Stimulated activated CD4-positive, alpha-beta T cell treated with anti-CD3 and anti-CD28 coated beads, Interleukin-2, amount 100 ng/mL, for 48 hours (primary cell): Measurements from ENCODE around the gene GMPR2.

Source experiments
- DNase-seq, 2 donors: peaks; one replicate each; pipeline ENCODE4 v3.0.0-alpha.2; 2020

Gene GMPR2

DNA sequence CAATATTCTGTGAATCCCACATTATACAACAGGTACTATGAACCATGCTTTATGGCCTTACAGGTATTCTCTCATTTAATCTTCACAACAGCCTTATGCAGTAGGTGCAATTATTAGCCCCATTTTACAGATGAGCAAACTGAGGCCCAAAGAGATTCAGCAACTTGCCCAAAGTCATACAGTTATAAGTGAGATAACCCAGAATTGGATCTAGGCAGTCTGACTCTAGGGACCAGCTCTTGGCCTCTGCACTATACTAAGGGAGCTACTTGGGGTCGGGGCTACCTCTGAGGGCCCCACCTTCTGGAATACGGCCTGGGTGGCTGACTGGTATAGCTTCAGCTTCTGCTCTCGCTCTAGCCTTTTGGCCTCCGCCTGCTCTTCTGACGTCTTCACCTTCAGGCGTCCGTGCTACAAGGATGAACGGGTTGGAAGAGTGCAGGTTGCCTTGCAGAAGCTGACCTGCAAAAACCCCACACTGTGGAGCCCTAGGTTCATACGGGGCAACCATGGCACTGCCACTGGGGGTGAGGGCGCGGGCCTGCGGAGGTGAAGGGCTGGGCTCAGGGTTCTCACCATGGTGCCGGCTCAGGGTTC lies 37.9 kb downstream of the GMPR2 start:
- no peak for DNase-seq

DNA sequence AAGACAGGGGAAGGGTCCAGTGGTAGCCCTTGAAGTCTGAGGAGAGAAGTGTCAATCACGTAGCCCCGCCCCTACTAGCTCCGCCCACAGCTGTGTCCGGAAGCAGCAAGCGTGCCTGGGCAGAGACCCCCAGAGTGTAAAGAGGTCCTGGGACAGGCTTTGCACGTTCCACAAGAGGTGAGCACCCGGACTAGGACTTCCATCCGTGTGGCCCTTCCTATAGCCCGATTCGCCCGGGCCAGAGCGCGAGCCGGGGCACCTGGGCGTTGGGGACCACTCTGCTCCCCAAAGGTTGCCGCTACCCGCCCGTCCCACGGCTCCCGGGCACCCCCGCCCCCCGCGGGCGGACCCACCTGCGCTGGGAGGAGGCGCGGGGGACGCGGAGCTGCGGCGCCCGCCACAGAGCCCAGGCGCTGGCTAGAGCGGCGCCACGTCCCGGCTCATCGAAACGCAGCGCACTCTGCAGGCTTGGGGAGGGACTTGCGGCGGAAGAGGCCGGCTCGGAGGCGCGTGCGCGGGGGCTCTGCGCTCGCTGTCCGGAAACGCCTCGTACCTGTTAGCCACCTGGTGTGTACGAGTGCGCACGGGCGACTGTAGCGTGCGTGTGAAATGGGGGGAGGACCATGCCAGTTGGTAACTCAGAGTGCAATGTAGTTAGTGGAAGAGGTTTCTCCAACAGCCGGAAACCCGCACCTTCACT lies 38.6 kb downstream of the GMPR2 start, which contains the start of gene RABGGTA:
TSS of gene RABGGTA (minus strand) at position 464 of the 700 bp plus-strand sequence. CDS start 482 bp downstream, outside the sequence.
- DNase-seq: peak; percentile 77 to 81

- DNase-seq: no peak
These were observed 39.1 kb downstream of the GMPR2 start for GRCh38 chr14:24271834-24272263.

- DNase-seq: no peak
These were observed 39.7 kb downstream of the GMPR2 start for GRCh38 chr14:24272467-24272866.

DNA sequence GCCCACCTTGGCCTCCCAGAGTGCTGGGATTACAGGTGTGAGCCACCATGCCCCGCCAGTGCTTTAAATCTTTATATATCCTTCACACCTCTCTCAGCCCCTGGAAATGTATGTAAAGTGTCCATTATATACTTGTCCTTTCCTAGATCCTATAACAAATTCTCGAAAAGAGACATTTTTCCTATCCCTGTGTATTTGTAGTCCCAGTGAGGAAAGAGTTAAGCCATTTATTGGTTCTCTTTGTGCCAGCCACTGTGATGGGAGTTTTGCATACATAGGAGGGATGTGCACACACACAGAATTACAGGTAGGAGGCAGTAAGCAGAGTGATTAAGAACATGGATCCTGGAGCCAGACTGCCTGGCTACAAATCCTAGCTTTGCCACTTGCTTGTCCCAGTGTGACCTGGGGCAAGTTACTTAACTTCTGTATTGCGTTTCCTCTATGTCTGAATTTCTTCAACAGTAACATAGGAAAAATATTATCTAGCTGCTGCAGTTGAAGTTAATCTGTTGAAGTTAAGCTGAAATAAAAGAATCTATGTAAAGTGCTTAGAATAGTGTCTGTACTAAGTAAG lies 40.8 kb downstream of the GMPR2 start:
- no peak for DNase-seq

DNA sequence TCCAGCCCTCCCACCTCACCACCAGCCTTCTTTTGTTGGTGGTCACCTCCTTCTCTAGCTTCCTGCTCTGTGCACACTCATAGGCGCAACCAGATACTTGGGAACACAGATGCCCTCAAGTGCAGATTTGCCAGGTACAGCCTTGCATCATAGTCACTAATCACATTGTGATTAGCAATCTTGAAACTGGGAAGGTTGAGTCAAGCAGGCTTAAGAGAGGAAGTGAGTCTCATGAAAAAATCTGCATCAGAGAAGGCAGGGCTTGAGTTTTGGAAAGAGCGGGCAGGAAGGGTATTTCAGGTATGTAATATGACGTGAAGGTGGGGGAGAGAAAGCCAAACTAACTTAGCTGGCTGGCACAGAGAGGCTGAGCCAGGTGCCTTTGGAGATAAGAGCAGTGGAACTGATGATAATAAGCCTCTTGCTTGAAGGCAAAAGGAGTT lies 41.4 kb downstream of the GMPR2 start:
- peak; percentile 37 to 49 for DNase-seq

- no peak for DNase-seq
These were observed 44.3 kb downstream of the GMPR2 start for GRCh38 chr14:24277071-24277470.

DNA sequence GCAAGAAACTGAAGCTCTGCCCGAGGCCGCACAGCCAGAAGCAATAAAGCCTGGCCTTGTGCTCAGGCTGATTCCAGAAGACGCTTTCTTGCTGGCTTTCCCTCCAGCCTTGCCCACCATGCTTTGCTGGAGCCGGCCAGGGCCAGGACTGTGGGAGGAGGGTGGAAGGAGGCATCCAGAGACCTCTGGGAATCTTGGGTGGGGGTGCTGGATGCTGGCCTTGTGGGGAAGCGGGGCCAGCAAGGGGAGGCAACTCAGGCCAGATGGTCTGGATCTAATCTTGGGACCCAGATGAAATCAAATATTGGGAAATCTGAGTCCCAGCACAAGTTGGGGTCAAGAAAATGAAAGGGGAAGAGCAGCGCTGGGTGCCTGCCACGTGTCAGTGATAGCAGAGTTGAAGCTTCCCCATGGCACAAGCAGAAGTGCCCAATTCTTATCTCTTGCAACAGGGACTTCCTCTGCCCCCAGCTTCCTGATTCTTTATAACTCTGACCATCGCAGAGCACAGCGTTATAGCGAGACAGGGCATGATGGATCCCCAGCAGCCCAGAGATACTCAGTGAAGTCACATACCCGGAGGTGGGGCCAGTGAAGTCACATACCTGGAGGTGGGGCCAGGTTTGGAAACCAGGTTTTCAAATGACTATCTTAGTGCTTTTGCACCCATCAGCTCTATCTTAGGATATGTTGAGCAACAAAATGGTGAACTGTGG lies 45.0 kb downstream of the GMPR2 start:
- DNase-seq: no peak

GRCh38 chr14:24278424-24278823 lies 45.7 kb downstream of the GMPR2 start:
- no peak for DNase-seq

GRCh38 chr14:24279301-24280186 lies 46.8 kb downstream of the GMPR2 start:
- peak; percentile 30 to 39 for DNase-seq

GRCh38 chr14:24280797-24281460 lies 48.2 kb downstream of the GMPR2 start:
- no peak for DNase-seq

DNA sequence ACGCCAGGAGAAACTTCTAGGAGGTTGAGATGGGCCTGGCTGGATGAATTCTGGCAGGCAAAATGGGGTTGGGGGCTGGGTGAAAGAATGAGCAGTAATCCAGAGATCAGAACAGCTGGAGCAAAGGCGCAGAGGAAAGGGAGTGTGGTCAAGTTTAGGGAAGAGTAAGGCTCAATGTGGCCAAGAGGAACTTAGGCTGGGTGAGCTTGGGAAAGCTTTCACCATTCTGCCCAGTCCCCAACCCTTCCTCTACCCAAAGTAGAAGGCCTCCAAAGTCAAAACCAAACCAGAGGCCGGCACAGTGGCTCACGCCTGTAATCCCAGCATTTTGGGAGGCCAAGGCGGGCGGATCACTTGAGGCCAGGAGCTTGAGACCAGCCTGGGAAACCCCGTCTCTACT lies 48.9 kb downstream of the GMPR2 start:
- no peak for DNase-seq

GRCh38 chr14:24282736-24283135 lies 50.0 kb downstream of the GMPR2 start:
- DNase-seq: no peak

DNA sequence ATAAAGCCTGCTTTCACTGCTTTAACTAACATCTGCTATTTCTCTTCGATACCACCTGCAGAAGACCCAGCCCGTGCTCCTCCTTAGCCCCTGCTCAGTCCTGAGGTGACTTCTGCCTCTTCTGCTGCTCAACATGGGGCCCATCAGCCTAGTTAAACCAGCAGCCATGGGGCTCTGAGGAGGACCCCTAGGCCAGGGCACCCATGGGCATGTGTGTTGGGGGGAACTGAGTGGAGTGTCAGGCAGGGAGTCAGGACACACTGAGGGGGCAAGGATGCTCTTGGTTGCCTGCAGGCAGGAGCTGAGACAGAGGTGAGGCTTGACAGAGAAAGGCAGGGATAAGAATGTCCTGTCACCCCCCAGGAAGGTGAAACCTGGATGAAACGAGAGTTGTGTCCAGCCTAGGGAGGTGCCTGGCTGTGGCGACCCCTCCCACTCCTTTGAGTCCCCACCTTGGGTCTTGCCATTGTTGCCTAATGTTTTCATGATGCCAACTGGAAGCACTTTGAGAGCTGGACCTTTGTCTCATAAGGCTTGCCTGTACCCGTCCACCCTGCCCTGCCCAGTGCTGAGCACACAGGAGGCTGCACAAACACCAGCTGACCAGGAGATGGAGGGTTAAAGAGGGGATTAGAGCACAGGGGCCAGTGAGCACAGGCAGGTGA lies 51.2 kb downstream of the GMPR2 start:
- no peak for DNase-seq

- no peak for DNase-seq
These were observed 51.8 kb downstream of the GMPR2 start for GRCh38 chr14:24284501-24285035.

- DNase-seq: no peak
These were observed 52.6 kb downstream of the GMPR2 start for GRCh38 chr14:24285351-24285750.

- no peak for DNase-seq
These were observed 54.3 kb downstream of the GMPR2 start for GRCh38 chr14:24286996-24287395.
